ENCODE results near the gene EFNB1.

DNA sequence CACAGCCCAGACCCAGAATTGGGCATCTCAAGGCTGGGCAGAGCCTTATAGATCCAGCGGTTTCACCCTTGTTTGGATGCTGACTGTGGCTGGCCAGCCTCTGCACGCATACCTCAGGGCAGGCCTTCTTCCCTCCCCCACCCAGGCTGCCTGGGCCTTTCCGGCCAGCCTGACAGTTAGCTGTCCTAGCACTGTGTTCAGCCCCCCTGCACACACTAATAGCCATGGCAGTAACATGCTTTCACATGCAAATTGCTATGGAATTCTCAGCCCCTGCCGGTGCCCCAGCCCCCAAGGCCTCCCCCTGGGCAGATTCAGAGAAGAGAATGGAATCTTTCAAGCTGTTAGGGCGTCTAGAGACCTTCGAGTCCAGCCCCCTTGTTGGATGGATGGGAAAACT, 17.7 kb downstream of the EFNB1 start:
- TF ChIP-seq EZH2 (IDR thresholded peaks at IDR 0.05; ENCODE audit: low read depth, unreplicated experiment) (no peak), EZH2phosphoT487 (IDR thresholded peaks at IDR 0.05; ENCODE audit: unreplicated experiment) (no peak), NANOG (IDR thresholded peaks at IDR 0.05; ENCODE audit: borderline replicate concordance) (no peak), POLR2AphosphoS5 (IDR thresholded peaks at IDR 0.05; ENCODE audit: low read depth) (no peak), ZNF114 (CRISPR knock-in tag; IDR thresholded peaks at IDR 0.05) (no peak), CREB1 (CRISPR knock-in tag; IDR thresholded peaks at IDR 0.05; ENCODE audit: low read depth) (no peak), ZNF331 (CRISPR knock-in tag; IDR thresholded peaks at IDR 0.05; ENCODE audit: low read depth) (no peak), JUNB (IDR thresholded peaks at IDR 0.05; ENCODE audit: unreplicated experiment) (no peak)
- TF ChIP-seq, protein P1, sequence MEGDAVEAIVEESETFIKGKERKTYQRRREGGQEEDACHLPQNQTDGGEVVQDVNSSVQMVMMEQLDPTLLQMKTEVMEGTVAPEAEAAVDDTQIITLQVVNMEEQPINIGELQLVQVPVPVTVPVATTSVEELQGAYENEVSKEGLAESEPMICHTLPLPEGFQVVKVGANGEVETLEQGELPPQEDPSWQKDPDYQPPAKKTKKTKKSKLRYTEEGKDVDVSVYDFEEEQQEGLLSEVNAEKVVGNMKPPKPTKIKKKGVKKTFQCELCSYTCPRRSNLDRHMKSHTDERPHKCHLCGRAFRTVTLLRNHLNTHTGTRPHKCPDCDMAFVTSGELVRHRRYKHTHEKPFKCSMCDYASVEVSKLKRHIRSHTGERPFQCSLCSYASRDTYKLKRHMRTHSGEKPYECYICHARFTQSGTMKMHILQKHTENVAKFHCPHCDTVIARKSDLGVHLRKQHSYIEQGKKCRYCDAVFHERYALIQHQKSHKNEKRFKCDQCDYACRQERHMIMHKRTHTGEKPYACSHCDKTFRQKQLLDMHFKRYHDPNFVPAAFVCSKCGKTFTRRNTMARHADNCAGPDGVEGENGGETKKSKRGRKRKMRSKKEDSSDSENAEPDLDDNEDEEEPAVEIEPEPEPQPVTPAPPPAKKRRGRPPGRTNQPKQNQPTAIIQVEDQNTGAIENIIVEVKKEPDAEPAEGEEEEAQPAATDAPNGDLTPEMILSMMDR (conservative IDR thresholded peaks at IDR 0.05; ENCODE audit: low read depth in 2 of 2): no peak
- TF ChIP-seq, protein P2, sequence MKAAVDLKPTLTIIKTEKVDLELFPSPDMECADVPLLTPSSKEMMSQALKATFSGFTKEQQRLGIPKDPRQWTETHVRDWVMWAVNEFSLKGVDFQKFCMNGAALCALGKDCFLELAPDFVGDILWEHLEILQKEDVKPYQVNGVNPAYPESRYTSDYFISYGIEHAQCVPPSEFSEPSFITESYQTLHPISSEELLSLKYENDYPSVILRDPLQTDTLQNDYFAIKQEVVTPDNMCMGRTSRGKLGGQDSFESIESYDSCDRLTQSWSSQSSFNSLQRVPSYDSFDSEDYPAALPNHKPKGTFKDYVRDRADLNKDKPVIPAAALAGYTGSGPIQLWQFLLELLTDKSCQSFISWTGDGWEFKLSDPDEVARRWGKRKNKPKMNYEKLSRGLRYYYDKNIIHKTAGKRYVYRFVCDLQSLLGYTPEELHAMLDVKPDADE (IDR thresholded peaks at IDR 0.05): no peak
- TF ChIP-seq, protein P3, sequence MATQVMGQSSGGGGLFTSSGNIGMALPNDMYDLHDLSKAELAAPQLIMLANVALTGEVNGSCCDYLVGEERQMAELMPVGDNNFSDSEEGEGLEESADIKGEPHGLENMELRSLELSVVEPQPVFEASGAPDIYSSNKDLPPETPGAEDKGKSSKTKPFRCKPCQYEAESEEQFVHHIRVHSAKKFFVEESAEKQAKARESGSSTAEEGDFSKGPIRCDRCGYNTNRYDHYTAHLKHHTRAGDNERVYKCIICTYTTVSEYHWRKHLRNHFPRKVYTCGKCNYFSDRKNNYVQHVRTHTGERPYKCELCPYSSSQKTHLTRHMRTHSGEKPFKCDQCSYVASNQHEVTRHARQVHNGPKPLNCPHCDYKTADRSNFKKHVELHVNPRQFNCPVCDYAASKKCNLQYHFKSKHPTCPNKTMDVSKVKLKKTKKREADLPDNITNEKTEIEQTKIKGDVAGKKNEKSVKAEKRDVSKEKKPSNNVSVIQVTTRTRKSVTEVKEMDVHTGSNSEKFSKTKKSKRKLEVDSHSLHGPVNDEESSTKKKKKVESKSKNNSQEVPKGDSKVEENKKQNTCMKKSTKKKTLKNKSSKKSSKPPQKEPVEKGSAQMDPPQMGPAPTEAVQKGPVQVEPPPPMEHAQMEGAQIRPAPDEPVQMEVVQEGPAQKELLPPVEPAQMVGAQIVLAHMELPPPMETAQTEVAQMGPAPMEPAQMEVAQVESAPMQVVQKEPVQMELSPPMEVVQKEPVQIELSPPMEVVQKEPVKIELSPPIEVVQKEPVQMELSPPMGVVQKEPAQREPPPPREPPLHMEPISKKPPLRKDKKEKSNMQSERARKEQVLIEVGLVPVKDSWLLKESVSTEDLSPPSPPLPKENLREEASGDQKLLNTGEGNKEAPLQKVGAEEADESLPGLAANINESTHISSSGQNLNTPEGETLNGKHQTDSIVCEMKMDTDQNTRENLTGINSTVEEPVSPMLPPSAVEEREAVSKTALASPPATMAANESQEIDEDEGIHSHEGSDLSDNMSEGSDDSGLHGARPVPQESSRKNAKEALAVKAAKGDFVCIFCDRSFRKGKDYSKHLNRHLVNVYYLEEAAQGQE (IDR thresholded peaks at IDR 0.05; ENCODE audit: unreplicated experiment): no peak

All from GM23338 (cell line).